Measurements from ENCODE around the gene SLC44A5.

SLC44A5 gene

GRCh38 chr1:75438355-75438754 is 172.6 kb downstream of the SLC44A5 start:
- H2AK5ac ChIP-seq (ENCODE audit: low read depth, low read length): no peak overlapping the region
- H3K18ac ChIP-seq (ENCODE audit: low read length): no peak overlapping the region
- H3K4ac ChIP-seq (ENCODE audit: low read length): no peak overlapping the region
- no peak overlapping the region for H2AFZ ChIP-seq (ENCODE audit: low read length)
- H3K27ac ChIP-seq (replicated peaks; ENCODE audit: low read length): no peak overlapping the region
- no peak overlapping the region for H2BK5ac ChIP-seq (ENCODE audit: low read length)
- no peak overlapping the region for H4K91ac ChIP-seq (ENCODE audit: low read depth, low read length, poor library complexity)
- H3K79me1 ChIP-seq (ENCODE audit: low read depth, low read length): no peaks in the 10 kb centered on the region
- DNase-seq (ENCODE audit: low spot score): no peak
- no peak overlapping the region for H3K23ac ChIP-seq (ENCODE audit: low read depth, low read length, poor library complexity)
- H3K4me1 ChIP-seq (ENCODE audit: control insufficient read depth in 2 of 2, insufficient read depth in 1 of 2, low read depth in 1 of 2, low read length in 2 of 2): no peaks in the 10 kb centered on the region
- no peak overlapping the region for H3K4me2 ChIP-seq (ENCODE audit: insufficient read depth, low read length, poor library complexity, severe bottlenecking)
- no peaks in the 10 kb centered on the region for H3K36me3 ChIP-seq (replicated peaks in 1 of 2; ENCODE audit: control insufficient read depth in 2 of 2, insufficient read depth in 2 of 2, low read length in 2 of 2)
- no peak overlapping the region for H3K4me3 ChIP-seq (ENCODE audit: low read length in 2 of 2)
- H2BK12ac ChIP-seq (ENCODE audit: low read length): no peak overlapping the region
- no peaks in the 10 kb centered on the region for H3K27me3 ChIP-seq (ENCODE audit: control insufficient read depth in 3 of 3, insufficient read depth in 3 of 3, low read depth in 1 of 3, low read length in 3 of 3)
- H2BK15ac ChIP-seq (ENCODE audit: low read length): no peak overlapping the region
- no peak overlapping the region for H4K8ac ChIP-seq (ENCODE audit: low read depth, low read length)
- H3K9me3 ChIP-seq (replicated peaks in 1 of 2; ENCODE audit: control insufficient read depth in 2 of 2, insufficient read depth in 1 of 2, low read depth in 1 of 2, low read length in 2 of 2): no peaks in the 10 kb centered on the region
- no peak overlapping the region for H3K9ac ChIP-seq (ENCODE audit: low read depth, low read length, poor library complexity)
- H3K14ac ChIP-seq (ENCODE audit: low read length): no peak overlapping the region
- H2BK120ac ChIP-seq (ENCODE audit: low read depth, low read length): no peak overlapping the region

GRCh38 chr1:75431843-75432242 is 179.1 kb downstream of the SLC44A5 start:
- H2AK5ac ChIP-seq (ENCODE audit: low read depth, low read length): no peak overlapping the region
- no peaks in the 10 kb centered on the region for H3K27me3 ChIP-seq (ENCODE audit: control insufficient read depth in 3 of 3, insufficient read depth in 3 of 3, low read depth in 1 of 3, low read length in 3 of 3)
- WGBS, 2 donors (ENCODE audit: extremely low coverage in 2 of 2, insufficient read length in 2 of 2, insufficient replicate concordance in 1 of 2): no CpG with 5 or more reads among the region's 2 CpGs
- H3K4ac ChIP-seq (ENCODE audit: low read length): no peak overlapping the region
- H3K27ac ChIP-seq (replicated peaks; ENCODE audit: low read length): no peak overlapping the region
- no peak for DNase-seq (ENCODE audit: low spot score)
- no peak overlapping the region for H3K18ac ChIP-seq (ENCODE audit: low read length)
- H2BK120ac ChIP-seq (ENCODE audit: low read depth, low read length): no peak overlapping the region
- H3K9ac ChIP-seq (ENCODE audit: low read depth, low read length, poor library complexity): no peak overlapping the region
- no peaks in the 10 kb centered on the region for H3K9me3 ChIP-seq (replicated peaks in 1 of 2; ENCODE audit: control insufficient read depth in 2 of 2, insufficient read depth in 1 of 2, low read depth in 1 of 2, low read length in 2 of 2)
- H3K79me1 ChIP-seq (ENCODE audit: low read depth, low read length): no peaks in the 10 kb centered on the region
- no peak overlapping the region for H3K23ac ChIP-seq (ENCODE audit: low read depth, low read length, poor library complexity)
- H3K14ac ChIP-seq (ENCODE audit: low read length): no peak overlapping the region
- no peaks in the 10 kb centered on the region for H3K36me3 ChIP-seq (replicated peaks in 1 of 2; ENCODE audit: control insufficient read depth in 2 of 2, insufficient read depth in 2 of 2, low read length in 2 of 2)
- no peak overlapping the region for H3K4me3 ChIP-seq (ENCODE audit: low read length in 2 of 2)
- H3K4me2 ChIP-seq (ENCODE audit: insufficient read depth, low read length, poor library complexity, severe bottlenecking): no peak overlapping the region
- H2BK12ac ChIP-seq (ENCODE audit: low read length): no peak overlapping the region
- H2BK5ac ChIP-seq (ENCODE audit: low read length): no peak overlapping the region
- H4K91ac ChIP-seq (ENCODE audit: low read depth, low read length, poor library complexity): no peak overlapping the region
- H2BK15ac ChIP-seq (ENCODE audit: low read length): no peak overlapping the region
- H3K4me1 ChIP-seq (ENCODE audit: control insufficient read depth in 2 of 2, insufficient read depth in 1 of 2, low read depth in 1 of 2, low read length in 2 of 2): no peaks in the 10 kb centered on the region
- H2AFZ ChIP-seq (ENCODE audit: low read length): no peak overlapping the region
- no peak overlapping the region for H4K8ac ChIP-seq (ENCODE audit: low read depth, low read length)

GRCh38 chr1:75430526-75430925 is 180.4 kb downstream of the SLC44A5 start:
- Histone ChIP-seq H4K8ac (ENCODE audit: low read depth, low read length) (no peak overlapping the region), H3K18ac (ENCODE audit: low read length) (no peak overlapping the region), H2AFZ (ENCODE audit: low read length) (no peak overlapping the region), H3K36me3 (replicated peaks in 1 of 2; ENCODE audit: control insufficient read depth in 2 of 2, insufficient read depth in 2 of 2, low read length in 2 of 2) (no peaks in the 10 kb centered on the region), H2BK5ac (ENCODE audit: low read length) (no peak overlapping the region), H3K4me2 (ENCODE audit: insufficient read depth, low read length, poor library complexity, severe bottlenecking) (no peak overlapping the region), H2AK5ac (ENCODE audit: low read depth, low read length) (no peak overlapping the region), H2BK15ac (ENCODE audit: low read length) (no peak overlapping the region), H2BK12ac (ENCODE audit: low read length) (no peak overlapping the region), H3K4ac (ENCODE audit: low read length) (no peak overlapping the region), H3K9me3 (replicated peaks in 1 of 2; ENCODE audit: control insufficient read depth in 2 of 2, insufficient read depth in 1 of 2, low read depth in 1 of 2, low read length in 2 of 2) (no peaks in the 10 kb centered on the region), H3K79me1 (ENCODE audit: low read depth, low read length) (no peaks in the 10 kb centered on the region), H2BK120ac (ENCODE audit: low read depth, low read length) (no peak overlapping the region), H3K23ac (ENCODE audit: low read depth, low read length, poor library complexity) (no peak overlapping the region), H3K27ac (replicated peaks; ENCODE audit: low read length) (no peak overlapping the region), H3K9ac (ENCODE audit: low read depth, low read length, poor library complexity) (no peak overlapping the region), H3K4me3 (ENCODE audit: low read length in 2 of 2) (no peak overlapping the region), H3K27me3 (ENCODE audit: control insufficient read depth in 3 of 3, insufficient read depth in 3 of 3, low read depth in 1 of 3, low read length in 3 of 3) (no peaks in the 10 kb centered on the region), H3K14ac (ENCODE audit: low read length) (no peak overlapping the region), H4K91ac (ENCODE audit: low read depth, low read length, poor library complexity) (no peak overlapping the region), H3K4me1 (ENCODE audit: control insufficient read depth in 2 of 2, insufficient read depth in 1 of 2, low read depth in 1 of 2, low read length in 2 of 2) (no peaks in the 10 kb centered on the region)
- no peak for DNase-seq (ENCODE audit: low spot score)

GRCh38 chr1:75426688-75427087 is 184.2 kb downstream of the SLC44A5 start:
- no peaks in the 10 kb centered on the region for H3K79me1 ChIP-seq (ENCODE audit: low read depth, low read length)
- no peak overlapping the region for H4K8ac ChIP-seq (ENCODE audit: low read depth, low read length)
- no peak overlapping the region for H2AFZ ChIP-seq (ENCODE audit: low read length)
- H3K18ac ChIP-seq (ENCODE audit: low read length): no peak overlapping the region
- no peak overlapping the region for H3K23ac ChIP-seq (ENCODE audit: low read depth, low read length, poor library complexity)
- H4K91ac ChIP-seq (ENCODE audit: low read depth, low read length, poor library complexity): no peak overlapping the region
- H3K27ac ChIP-seq (replicated peaks; ENCODE audit: low read length): no peak overlapping the region
- no peak overlapping the region for H3K4me2 ChIP-seq (ENCODE audit: insufficient read depth, low read length, poor library complexity, severe bottlenecking)
- no peak overlapping the region for H2BK15ac ChIP-seq (ENCODE audit: low read length)
- H2BK12ac ChIP-seq (ENCODE audit: low read length): no peak overlapping the region
- no peak overlapping the region for H2BK120ac ChIP-seq (ENCODE audit: low read depth, low read length)
- H3K4me3 ChIP-seq (ENCODE audit: low read length in 2 of 2): no peak overlapping the region
- no peak for DNase-seq (ENCODE audit: low spot score)
- no peak overlapping the region for H3K4ac ChIP-seq (ENCODE audit: low read length)
- H3K4me1 ChIP-seq (ENCODE audit: control insufficient read depth in 2 of 2, insufficient read depth in 1 of 2, low read depth in 1 of 2, low read length in 2 of 2): no peaks in the 10 kb centered on the region
- H3K9me3 ChIP-seq (replicated peaks in 1 of 2; ENCODE audit: control insufficient read depth in 2 of 2, insufficient read depth in 1 of 2, low read depth in 1 of 2, low read length in 2 of 2): no peaks in the 10 kb centered on the region
- no peak overlapping the region for H2BK5ac ChIP-seq (ENCODE audit: low read length)
- no CpG with 5 or more reads among the region's 10 CpGs for WGBS, 2 donors (ENCODE audit: extremely low coverage in 2 of 2, insufficient read length in 2 of 2, insufficient replicate concordance in 1 of 2)
- no peak overlapping the region for H3K14ac ChIP-seq (ENCODE audit: low read length)
- H3K36me3 ChIP-seq (replicated peaks in 1 of 2; ENCODE audit: control insufficient read depth in 2 of 2, insufficient read depth in 2 of 2, low read length in 2 of 2): no peaks in the 10 kb centered on the region
- H2AK5ac ChIP-seq (ENCODE audit: low read depth, low read length): no peak overlapping the region
- H3K9ac ChIP-seq (ENCODE audit: low read depth, low read length, poor library complexity): no peak overlapping the region
- no peaks in the 10 kb centered on the region for H3K27me3 ChIP-seq (ENCODE audit: control insufficient read depth in 3 of 3, insufficient read depth in 3 of 3, low read depth in 1 of 3, low read length in 3 of 3)
